ENCODE measurements around the gene AKR1B1. TPM values are rescaled to one million over a fixed set of nuclear protein-coding genes. Genes with fewer than 3 reads are reported as not detected.
"Not testable (repeated sequence)": the region's sequence is repeated elsewhere in the genome, so short reads cannot be mapped to it uniquely, and the experiment has no call there.

Gene AKR1B1
- 376 and 388 TPM in 2 replicates for total RNA-seq (2014; rRNA removed; shearing (Covaris generic))

GRCh38 chr7:134458806-134459698, at the start of gene AKR1B1:
Gene AKR1B1 (minus strand): TSS chr7:134459100. CDS start chr7:134459062, 38 bp downstream.
- peak; percentile 92 for DNase-seq (ENCODE audit: low read depth)

- DNase-seq (ENCODE audit: low read depth), result no peak
These were observed 47.0 kb upstream of the AKR1B1 start for GRCh38 chr7:134505856-134506255.

- DNase-seq (ENCODE audit: low read depth), result peak; percentile 74
These were observed 45.8 kb upstream of the AKR1B1 start for GRCh38 chr7:134504660-134505164.

GRCh38 chr7:134502463-134503371, 43.8 kb upstream of the AKR1B1 start:
- peak; percentile 60 for DNase-seq (ENCODE audit: low read depth)

GRCh38 chr7:134500982-134501381, 42.1 kb upstream of the AKR1B1 start:
- DNase-seq (ENCODE audit: low read depth), result no peak

GRCh38 chr7:134500406-134500805, 41.5 kb upstream of the AKR1B1 start:
- no peak for DNase-seq (ENCODE audit: low read depth)

- DNase-seq (ENCODE audit: low read depth), result no peak
These were observed 36.6 kb upstream of the AKR1B1 start for GRCh38 chr7:134495546-134495945.

- no peak for DNase-seq (ENCODE audit: low read depth)
These were observed 34.2 kb upstream of the AKR1B1 start for GRCh38 chr7:134493091-134493490.

- not testable (repeated sequence) for DNase-seq (ENCODE audit: low read depth)
These were observed 28.8 kb upstream of the AKR1B1 start for GRCh38 chr7:134487721-134488120.

GRCh38 chr7:134485203-134485602, 26.3 kb upstream of the AKR1B1 start:
- DNase-seq (ENCODE audit: low read depth), result no peak

- no peak for DNase-seq (ENCODE audit: low read depth)
These were observed 24.4 kb upstream of the AKR1B1 start for GRCh38 chr7:134483296-134483695.

- DNase-seq (ENCODE audit: low read depth), result no peak
These were observed 24.0 kb upstream of the AKR1B1 start for GRCh38 chr7:134482858-134483257.

- no peak for DNase-seq (ENCODE audit: low read depth)
These were observed 22.3 kb upstream of the AKR1B1 start for GRCh38 chr7:134481167-134481566.

- peak; percentile 89 for DNase-seq (ENCODE audit: low read depth)
These were observed 21.8 kb upstream of the AKR1B1 start for GRCh38 chr7:134480730-134481129.

GRCh38 chr7:134480202-134480601, 21.3 kb upstream of the AKR1B1 start:
- DNase-seq (ENCODE audit: low read depth), result no peak

- DNase-seq (ENCODE audit: low read depth), result no peak
These were observed 19.8 kb upstream of the AKR1B1 start for GRCh38 chr7:134478707-134479106.

GRCh38 chr7:134477954-134478353, 19.1 kb upstream of the AKR1B1 start:
- DNase-seq (ENCODE audit: low read depth), result peak; percentile 10

GRCh38 chr7:134476044-134476443, 17.1 kb upstream of the AKR1B1 start:
- DNase-seq (ENCODE audit: low read depth), result no peak

- DNase-seq (ENCODE audit: low read depth), result no peak
These were observed 15.9 kb upstream of the AKR1B1 start for GRCh38 chr7:134474828-134475227.

- DNase-seq (ENCODE audit: low read depth), result peak; percentile 41
These were observed 15.0 kb upstream of the AKR1B1 start for GRCh38 chr7:134473861-134474291.

GRCh38 chr7:134472572-134473244, 13.8 kb upstream of the AKR1B1 start:
- no peak for DNase-seq (ENCODE audit: low read depth)

GRCh38 chr7:134470864-134471263, 12.0 kb upstream of the AKR1B1 start:
- peak; percentile 92 for DNase-seq (ENCODE audit: low read depth)
